HG02852 (cell line): ENCODE measurements around the gene PTPRN2.

ENCODE experiments used
- ATAC-seq: cut with Tn5 transposase; IDR thresholded peaks from one replicate; pipeline ENCODE4 v1.9.1; 2021; ENCODE audit warnings: mild to moderate bottlenecking, moderate library complexity; ENCODE audit not compliant: unreplicated experiment

PTPRN2 gene

DNA sequence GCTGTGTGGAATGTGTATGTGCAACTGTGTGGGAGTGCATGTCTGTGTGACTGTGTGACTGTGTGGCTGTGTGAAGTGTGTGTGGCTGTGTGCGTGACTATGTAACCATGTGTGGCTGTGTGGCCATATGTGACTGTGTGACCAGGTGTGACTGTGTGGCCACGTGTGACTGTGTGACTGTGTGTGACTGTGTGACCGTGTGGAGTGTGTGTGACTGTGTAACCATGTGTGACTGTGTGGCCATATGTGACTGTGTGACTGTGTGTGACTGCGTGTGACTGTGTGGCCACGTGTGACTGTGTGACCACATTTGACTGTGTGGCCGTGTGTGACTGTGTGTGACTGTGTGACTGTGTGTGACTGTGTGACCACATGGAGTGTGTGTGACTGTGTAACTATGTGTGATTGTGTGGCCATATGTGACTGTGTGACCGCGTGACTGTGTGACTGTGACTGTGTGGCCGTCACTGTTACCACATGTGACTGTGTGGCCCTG lies 747.9 kb downstream of the PTPRN2 start:
- ATAC-seq, result no peak

DNA sequence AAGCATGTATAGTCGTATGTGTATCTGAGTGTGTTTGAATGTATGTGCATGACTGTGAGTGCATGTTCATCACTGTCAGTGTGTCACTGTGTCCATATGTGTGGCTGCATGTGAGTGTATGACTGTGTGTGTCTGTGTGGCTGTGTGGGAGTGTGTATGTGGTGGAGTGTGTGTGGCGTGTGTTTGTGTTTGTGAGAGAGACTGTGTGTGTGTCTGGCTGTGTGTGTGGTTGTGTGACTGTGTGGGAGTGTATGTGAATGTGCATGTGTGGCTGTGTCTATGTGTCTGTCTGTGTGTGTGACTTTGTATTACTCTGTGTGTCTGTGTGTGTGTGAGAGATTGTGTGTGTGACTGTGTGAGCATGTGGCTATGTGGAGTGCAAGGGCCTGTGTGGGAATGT lies 748.4 kb downstream of the PTPRN2 start:
- ATAC-seq, result no peak

DNA sequence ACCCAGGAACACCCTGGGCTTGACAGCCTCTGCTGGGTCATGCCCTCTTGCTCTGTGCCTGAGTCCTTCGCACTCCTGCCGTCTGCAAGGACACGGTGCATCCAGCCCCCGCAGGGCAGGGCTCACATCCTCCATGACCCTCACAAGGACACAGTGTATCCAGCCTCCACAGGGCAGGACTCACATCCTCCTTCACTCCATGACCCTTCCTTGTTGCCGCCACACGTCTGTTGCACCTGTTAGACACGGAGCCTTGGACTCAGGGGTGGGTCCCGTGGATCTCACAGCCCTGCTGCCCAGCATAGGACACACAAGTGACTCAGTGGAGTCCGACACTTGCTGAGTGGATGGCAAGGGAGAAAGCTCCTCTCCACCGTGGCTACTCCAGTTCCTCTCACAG lies 750.1 kb downstream of the PTPRN2 start:
- no peak for ATAC-seq

DNA sequence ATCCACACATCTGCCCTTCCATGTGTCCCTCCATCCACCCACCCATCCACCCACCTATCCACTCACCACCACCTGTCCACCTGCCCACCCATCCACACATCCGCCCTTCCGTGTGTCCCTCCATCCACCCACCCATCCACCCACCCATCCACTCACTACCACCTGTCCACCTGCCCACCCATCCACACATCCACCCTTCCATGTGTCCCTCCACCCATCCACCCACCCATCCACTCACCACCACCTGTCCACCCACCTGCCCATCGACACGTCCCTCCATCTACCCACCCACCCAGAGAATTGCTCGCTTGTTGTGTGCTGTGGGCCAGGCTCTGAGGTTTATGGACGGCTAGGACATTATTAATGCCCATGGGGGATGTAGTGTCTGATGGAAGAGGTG lies 750.6 kb downstream of the PTPRN2 start:
- ATAC-seq, result no peak

DNA sequence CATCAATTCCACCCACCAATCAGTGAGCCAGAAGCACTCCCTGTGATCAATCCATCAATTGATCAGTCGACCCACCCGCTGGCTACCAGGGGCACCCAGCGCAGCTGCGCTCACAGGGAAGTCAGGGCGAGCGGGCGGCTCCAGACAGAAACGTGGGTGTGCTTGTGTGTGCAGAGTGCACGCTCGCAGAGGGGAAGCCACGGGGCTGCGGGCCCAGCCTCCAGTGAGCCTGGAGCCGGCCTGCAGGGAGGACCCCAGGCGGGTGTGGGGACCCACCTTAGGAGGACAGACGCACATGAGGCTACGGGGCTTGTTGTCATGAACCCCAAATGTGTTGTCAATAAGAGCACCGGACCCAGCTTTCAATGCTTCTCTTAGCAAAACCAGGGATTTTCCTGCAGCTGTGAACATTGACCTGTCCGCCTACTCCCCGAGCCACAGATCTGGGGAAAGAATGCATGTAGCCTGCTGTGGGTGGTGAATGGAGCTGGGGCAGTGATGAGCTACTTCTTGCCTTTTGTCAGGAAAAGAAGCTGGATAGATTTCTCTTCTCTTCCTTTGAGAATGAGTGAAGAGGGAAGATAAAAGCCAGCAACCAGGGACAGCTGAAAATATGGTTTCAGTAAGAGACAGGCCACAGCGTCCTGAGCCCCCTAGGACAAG lies 753.0 kb downstream of the PTPRN2 start:
- ATAC-seq, result no peak

DNA sequence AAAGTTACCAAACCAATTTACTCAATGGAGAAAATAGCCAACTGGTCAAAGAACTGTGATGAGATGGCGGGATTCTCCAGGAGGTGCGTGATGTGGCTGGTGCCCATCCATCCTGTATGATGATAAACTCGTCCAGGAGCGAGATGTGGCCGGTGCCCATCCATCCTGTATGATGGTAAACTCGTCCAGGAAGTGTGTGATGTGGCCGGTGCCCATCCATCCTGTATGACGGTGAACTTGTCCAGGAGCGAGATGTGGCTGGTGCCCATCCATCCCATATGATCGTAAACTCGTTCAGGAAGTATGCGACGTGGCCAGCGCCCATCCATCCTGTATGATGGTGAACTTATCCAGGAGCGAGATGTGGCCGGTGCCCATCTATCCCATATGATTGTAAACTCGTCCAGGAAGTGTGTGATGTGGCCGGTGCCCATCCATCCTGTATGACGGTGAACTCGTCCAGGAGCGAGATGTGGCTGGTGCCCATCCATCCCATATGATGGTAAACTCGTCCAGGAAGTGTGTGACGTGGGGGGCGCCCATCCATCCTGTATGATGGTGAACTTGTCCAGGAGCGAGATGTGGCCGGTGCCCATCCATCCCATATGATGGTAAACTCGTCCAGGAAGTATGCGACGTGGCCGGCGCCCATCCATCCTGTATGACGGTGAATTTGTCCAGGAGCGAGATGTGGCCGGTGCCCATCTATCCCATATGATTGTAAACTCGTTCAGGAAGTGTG lies 754.6 kb downstream of the PTPRN2 start:
- ATAC-seq, result no peak

DNA sequence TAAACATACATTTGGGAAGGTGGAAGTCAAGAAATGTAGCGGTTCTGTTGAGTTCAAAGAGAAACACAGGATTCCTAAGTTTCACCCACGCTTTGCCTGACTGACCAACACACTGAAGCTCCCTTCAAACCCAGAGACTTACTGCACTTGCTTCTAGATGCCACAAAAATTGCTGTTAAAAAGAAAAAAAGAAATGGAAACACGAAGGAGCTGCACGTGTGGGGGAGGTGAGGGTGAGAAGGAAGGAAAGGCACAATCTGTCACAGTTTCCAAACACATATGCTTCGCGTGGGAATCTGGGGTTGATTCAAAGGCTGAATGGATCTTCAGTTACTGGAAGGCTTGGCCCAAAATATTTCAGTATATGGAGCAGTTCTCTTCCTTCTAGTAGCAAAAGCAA lies 755.2 kb downstream of the PTPRN2 start:
- ATAC-seq, result no peak

DNA sequence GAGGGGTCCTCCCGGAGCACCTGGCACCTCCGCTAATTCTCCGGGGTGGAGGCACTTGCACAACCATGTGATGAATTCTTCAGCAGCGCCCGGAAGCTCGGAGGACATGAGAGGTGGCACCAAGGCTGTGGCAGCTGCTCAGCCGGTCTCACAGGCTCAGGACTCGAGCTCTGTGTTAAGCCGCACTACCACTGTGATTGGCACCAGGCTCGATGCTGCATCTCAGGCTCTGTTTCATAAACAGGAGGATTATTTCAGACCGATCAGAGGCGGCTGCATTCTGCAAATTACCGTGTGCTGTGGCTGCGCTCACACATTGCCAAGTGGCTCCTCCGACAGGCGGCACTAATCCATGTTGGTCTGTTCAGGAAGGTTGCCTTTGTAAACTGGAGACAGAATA lies 755.6 kb downstream of the PTPRN2 start:
- ATAC-seq, result no peak

DNA sequence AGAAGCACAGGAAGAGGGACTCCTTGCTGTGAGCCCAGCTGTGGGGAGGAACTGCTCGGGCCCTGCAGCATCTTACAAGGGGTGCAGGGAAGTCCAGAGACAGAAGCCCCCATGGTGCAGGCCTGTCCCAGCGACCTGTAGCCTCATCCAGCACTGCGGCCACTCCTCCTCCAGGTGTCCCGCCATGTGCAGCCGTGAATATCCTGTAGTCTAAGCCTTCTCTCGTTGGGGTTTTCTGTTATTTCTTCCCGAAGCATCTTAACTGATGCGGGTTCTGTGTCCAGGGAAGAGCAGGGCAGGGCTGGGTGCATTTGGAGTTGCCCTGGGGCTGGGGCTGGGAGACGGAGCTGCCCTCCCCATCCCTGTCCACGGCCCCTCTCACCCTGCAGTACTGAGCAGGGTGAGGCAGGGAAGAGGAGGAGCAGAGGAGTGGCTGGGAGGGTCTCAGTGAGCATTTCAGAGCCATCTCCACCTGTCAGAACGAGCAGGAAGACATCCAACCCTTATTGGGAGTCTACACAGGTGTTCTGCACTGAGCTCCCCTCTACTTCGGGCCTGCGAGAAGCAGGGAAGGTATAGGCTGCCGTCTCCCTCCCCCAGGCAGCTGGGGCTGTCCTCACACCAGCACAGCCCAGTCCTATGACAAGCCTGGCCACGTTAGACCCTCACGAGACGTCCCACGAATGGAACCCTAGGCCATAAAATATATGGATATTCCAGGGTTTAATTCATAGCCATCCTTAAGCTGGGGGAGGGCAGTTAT lies 756.3 kb downstream of the PTPRN2 start:
- ATAC-seq, result no peak

DNA sequence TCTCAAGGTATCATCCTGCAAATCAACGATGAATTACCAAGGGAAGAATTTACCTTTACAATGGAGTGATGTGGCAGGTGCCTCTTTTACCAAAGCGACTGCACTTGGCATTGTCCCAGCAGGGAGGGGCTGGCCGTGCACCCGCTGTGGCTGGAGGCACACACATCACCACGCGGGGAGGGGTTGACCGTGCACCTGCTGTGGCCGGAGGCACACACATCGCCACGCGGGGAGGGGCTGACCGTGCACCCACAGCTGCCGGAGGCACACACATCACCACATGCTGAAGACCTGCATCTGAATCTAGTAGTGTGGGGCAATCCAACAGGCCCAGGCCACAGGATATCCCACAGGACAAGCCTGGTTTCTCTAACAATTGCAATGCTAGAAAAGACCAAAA lies 757.3 kb downstream of the PTPRN2 start:
- no peak for ATAC-seq

DNA sequence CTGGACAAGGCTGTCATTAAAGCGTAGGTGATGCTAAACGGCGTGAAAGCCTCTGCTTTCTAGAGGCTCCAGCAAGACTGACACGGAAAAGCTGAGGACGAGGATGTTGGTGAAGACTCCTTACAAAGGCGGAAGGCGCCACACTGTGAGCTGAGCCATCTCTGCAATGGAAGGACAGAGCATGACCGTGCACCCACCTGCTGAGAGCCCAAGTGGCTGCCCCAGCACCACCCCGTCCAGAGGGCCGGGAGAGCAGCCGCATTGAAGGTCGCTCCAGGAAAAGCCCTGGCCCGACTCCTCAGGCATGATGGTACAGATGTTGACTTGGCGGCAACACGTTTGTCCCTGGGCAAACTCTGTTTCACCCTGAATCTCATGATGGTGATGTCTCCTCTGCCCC lies 758.1 kb downstream of the PTPRN2 start:
- no peak for ATAC-seq

DNA sequence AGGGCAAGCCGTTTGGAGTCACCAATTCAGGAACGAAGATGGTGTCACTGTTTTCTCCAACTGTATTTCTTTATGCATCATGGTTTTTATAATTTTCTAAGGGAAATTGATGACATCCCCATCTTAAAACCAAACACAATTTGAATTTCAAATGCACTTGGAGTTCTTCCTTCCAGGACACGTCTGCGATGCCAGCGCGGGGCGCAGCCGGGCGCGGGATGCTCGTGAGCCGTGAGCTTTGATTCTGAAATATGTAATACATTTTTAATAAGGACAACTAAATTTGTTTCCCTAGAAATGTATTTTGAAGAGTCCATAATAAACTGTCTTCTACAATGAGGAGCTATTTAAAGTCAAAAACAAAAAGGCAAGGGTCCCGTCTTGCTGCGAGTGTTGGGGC lies 758.7 kb downstream of the PTPRN2 start:
- ATAC-seq, result no peak

DNA sequence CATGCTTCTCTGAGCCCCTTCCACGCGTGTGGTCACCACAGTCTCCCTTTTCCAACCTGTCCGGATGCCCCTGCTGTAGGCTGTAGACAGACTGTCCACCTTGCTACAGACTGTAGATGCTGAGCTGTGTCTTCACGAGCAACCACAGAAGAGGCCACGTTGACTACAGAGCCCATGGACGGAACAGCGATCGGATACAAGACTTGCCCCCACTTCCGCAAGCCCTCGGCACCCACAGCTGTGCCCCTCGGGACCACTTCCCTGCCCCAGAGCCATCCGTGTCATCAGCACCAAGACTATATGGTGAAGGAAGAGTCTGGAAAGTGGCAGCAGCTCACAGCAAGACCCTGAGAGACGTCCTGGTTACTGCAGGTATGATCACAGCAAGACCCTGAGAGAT lies 759.4 kb downstream of the PTPRN2 start:
- ATAC-seq, result no peak

DNA sequence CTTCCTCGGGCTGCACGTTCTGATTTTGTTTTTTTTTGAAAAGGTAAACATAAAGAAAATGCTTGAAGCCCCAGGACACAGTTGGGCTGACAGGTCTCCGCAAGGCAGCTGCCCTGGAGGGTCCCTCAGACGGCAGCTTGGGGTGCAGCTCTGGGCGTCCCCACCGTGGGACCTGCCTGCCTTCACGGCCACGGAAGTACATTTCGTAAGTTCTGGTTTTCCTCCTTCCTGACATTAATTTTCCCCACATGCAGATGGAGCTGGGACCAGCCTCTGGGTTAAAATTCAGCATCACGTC lies 759.8 kb downstream of the PTPRN2 start:
- no peak for ATAC-seq

DNA sequence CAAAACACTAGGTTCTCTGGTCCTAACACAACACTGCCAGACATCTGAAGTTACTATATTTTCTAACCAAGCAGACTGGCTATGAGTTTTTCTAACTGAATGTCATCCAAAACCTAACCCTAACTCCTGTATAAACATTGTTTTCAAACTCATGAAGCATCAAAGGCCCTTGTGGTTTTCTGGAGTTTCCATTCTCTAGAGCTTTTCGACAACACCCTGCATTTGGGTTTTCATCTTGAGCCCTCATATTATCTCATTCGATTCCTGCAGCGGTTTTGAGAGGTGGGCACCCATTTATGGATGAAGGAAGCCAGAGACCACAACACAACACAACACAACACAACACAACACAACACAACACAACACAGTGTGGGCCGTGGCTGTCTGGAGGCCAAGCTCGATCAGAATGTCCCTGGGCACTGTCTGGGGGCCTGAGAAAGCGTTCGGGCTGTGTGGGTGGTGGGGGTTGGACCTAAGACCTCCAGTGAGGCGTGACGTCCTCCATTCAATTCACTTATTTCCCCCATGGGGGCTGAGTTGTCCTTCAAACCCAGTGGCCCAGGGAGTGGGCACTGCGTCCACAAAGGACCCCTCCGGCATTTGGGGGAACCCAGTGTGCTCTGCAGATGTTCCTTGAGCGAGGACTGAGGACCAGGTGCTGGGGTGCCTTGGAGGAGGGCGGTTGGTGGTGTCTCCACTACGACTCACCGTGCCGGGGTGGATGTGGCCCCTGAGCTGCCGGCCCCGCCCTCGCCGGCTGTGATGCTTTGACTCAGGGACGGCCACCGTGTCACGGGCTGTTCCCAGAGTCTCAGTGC lies 760.4 kb downstream of the PTPRN2 start:
- ATAC-seq, result no peak

DNA sequence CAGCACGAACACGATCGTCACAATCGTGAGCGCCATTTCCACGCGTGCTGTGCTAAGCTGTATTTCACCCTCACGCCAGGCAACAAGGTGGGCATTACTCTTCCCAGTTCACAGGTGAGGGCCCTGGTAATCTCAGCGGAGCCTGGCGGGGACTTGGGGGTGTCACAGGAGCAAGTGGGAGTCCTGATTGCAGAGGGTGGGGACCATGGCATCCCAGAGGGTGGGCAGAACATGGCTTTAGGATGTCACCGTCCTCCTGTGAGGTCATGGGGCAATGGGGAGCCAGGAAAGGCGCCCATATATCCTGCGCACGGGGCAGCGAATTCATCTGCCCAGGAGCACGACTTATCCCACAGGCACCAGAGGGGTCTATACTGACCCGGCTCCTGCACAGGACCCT lies 761.1 kb downstream of the PTPRN2 start:
- ATAC-seq, result no peak

DNA sequence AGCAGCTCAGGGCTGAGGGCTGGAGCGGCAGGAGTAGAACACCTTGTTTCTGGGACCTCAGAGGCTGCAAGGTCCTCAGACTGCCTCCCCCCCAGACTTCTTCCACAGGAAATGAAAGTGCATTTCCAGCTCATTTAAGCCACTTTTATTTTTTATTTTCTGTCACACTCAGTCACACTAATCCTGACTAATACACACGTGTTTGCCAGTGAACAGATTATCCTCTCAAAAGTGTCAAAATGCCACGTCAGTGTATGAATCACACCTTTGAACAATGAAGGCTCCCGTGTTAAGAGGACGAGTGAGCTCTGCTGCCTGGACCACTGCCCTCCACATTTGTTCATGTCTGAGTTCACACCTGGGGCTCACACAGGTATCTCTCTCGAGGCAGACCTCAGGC lies 762.3 kb downstream of the PTPRN2 start:
- ATAC-seq, result no peak

DNA sequence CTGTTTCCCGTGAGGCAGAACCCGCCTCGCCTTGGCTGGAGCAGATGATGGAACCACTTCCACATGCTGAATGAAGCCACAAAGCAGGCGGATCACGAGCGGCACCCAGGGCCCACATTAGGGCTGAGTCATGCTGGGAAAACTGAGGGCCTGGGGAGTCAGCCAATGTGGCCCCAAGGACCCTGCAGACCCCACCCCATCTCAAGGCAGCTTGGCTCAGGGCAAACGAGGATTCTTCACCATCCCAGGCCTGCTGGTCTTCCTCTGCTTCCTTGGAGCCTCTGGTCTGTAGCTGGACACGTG lies 762.9 kb downstream of the PTPRN2 start:
- no peak for ATAC-seq

DNA sequence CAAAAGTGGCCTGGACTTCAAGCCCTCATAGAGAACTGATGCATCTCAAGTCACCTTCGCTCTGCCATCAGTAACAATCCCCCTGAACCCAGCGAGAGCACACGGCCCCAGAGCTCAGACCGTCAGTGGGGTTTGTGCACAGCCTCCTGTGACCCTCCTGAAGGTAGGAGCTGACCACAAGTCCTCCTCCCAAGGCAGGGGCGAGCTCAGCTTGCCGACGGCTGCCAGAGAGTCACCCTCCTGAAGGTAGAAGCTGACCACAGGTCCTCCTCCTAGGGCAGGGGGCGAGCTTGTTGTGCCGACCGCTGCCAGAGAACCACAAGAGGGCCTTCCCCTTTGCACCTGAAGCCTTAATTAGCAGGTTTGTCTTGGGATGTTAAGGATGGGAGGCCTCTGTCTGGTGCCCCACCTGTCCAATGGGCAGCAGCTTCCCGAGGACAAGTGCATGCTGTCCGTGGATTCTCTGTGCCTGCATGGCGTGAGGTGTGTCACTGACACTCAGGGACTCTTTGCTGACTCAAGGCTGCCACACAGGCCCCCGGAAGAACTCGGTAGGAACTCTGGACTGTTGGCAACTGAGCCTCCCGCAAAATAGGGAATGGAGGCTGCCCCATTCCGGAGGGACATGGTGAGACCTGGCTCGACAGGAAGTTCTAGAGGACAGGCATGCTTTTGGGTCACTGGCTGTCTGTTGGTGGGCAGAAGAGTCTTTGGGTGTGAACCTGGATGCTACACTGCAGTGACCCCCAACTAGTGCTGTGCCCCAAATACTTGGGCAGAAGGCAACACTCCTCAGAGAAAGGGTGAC lies 763.4 kb downstream of the PTPRN2 start:
- ATAC-seq, result no peak

DNA sequence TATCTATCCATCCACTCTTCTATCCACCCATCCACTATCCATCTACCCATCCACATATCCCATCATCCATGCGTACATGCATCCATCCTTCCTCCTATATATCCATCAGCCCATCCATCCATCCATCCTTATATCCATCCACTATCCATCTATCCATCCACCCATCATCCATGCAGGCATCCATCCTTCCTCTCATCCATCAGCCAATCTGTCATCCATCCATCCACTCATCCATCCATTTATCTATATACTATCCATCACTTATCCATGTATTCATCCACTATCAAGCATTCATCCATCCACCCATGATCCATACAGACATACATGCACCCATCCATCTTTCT lies 765.0 kb downstream of the PTPRN2 start:
- ATAC-seq, result no peak
